Sigmoid colon (tissue), 4 donors: Measurements from ENCODE around the gene SEC14L1.

ENCODE experiments used
- EP300 ChIP-seq, 4 donors: sonication (generic); formaldehyde crosslinking; IDR thresholded peaks; one replicate each; pipeline ENCODE4 v1.6.1; 2017; ENCODE audit warnings: antibody characterized with exemption in 4 of 4
- POLR2A ChIP-seq, 2 donors: fragments of 450-650 bp; IDR thresholded peaks; one replicate each; pipeline ENCODE4 v1.6.1; 2016; ENCODE audit warnings: antibody characterized with exemption in 2 of 2, mild to moderate bottlenecking in 2 of 2, moderate library complexity in 2 of 2
- TF ChIP-seq, protein P1 (sequence below), 4 experiments: fragments of 450-650 bp in 3 of 4; fragments of 200-600 bp in 1 of 4; IDR thresholded peaks; one replicate each; pipeline ENCODE4 v1.5.1; 2016 to 2019; ENCODE audit warnings: antibody characterized with exemption in 4 of 4, mild to moderate bottlenecking in 3 of 4, moderate library complexity in 2 of 4

DNA sequence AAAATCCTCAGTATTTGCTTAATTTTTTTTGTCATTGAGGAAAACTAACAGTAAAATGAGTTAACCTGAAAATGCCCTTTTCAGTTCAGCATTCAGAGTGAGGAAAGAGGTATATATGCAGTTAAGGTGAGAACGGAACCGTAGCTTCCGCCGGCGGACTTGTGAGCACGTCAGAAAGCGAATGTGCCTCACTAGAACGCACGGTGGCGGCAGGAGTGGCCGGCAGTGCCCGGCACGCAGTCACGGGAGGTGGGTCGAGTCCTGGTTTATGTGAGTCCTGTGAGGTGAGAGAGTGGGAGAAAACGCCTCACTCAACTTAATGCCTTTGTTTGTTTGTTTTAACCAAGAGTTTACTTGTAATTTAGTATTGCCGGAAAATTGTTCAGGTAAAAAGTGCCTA lies 6.1 kb downstream of the SEC14L1 start:
- TF ChIP-seq, protein P1, sequence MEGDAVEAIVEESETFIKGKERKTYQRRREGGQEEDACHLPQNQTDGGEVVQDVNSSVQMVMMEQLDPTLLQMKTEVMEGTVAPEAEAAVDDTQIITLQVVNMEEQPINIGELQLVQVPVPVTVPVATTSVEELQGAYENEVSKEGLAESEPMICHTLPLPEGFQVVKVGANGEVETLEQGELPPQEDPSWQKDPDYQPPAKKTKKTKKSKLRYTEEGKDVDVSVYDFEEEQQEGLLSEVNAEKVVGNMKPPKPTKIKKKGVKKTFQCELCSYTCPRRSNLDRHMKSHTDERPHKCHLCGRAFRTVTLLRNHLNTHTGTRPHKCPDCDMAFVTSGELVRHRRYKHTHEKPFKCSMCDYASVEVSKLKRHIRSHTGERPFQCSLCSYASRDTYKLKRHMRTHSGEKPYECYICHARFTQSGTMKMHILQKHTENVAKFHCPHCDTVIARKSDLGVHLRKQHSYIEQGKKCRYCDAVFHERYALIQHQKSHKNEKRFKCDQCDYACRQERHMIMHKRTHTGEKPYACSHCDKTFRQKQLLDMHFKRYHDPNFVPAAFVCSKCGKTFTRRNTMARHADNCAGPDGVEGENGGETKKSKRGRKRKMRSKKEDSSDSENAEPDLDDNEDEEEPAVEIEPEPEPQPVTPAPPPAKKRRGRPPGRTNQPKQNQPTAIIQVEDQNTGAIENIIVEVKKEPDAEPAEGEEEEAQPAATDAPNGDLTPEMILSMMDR (IDR thresholded peaks at IDR 0.05): no peak
- TF ChIP-seq POLR2A (IDR thresholded peaks at IDR 0.05) (no peak), EP300 (IDR thresholded peaks at IDR 0.05) (no peak)
